GM12878 (cell line): Measurements from ENCODE around the gene DEXI. TPM values are rescaled to one million over a fixed set of nuclear protein-coding genes. Genes with fewer than 3 reads are reported as not detected.

Source experiments
- ATAC-seq: fragments of 200-7000 bp; cut with Tn5 transposase; 3 replicates; pipeline ENCODE4 v1.9.1; 2020; ENCODE audit warnings: mild to moderate bottlenecking, moderate library complexity
- BruUV-seq: library from RNA; stranded (reverse); fragments of 400-500 nt; replicated peaks from 2 replicates; lab custom pipeline; 2021; lab: Mats Ljungman, UMichigan
- CTCF ChIA-PET: fragments of 300-600 bp; sonication (Branson Sonifier 250); formaldehyde crosslinking; extraction: SDS; loops from one replicate; lab custom pipeline; 2021; ENCODE audit warnings: inconsistent platforms; lab: Yijun Ruan, JAX
- POLR2A ChIA-PET: fragments of 350-600 bp; formaldehyde crosslinking; extraction: SDS; loops from one replicate; lab custom pipeline; 2021; ENCODE audit warnings: inconsistent platforms; lab: Charles Lee
- RAD21 ChIA-PET: fragments of 300-600 bp; sonication (Branson Sonifier 250); formaldehyde crosslinking; loops from one replicate; lab custom pipeline; 2023; ENCODE audit warnings: antibody characterized with exemption; ENCODE audit not compliant: unreplicated experiment; lab: Charles Lee
- SMC1A ChIA-PET: fragments of 300-600 bp; sonication (Branson Sonifier 250); formaldehyde crosslinking; loops from one replicate; lab custom pipeline; 2023; ENCODE audit not compliant: unreplicated experiment, uncharacterized antibody; lab: Charles Lee
- DNase-seq: peaks from one replicate; pipeline ENCODE4 v3.0.0-alpha.2; 2011; ENCODE audit warnings: low read depth, low spot score
- FAIRE-seq: peaks from 3 replicates; lab custom pipeline; 2011; peaks lifted over from hg19 to GRCh38; lab: Jason Lieb, UNC
- H2AFZ ChIP-seq: 2 replicates; pipeline ENCODE4 v1.6.0; 2011; ENCODE audit warnings: low read depth, low read length, control low read depth; ENCODE audit not compliant: control insufficient read depth
- H3K27ac ChIP-seq: 2 replicates; pipeline ENCODE4 v1.5.1; 2011; ENCODE audit warnings: control low read depth; ENCODE audit not compliant: control insufficient read depth, insufficient read depth
- H3K27me3 ChIP-seq, 2 experiments: replicated peaks in 1 of 2; 2 replicates each; pipeline versions ENCODE4 v1.6.0 to v1.6.1; 2011; ENCODE audit warnings: low read length in 1 of 2; ENCODE audit not compliant: control insufficient read depth in 2 of 2, insufficient read depth in 2 of 2
- H3K36me3 ChIP-seq, 2 experiments: 2 replicates each; pipeline ENCODE4 v1.5.1; 2011; ENCODE audit warnings: low read length in 1 of 2; ENCODE audit not compliant: control insufficient read depth in 2 of 2, insufficient read depth in 2 of 2
- H3K4me1 ChIP-seq: 2 replicates; pipeline ENCODE4 v1.6.1; 2011; ENCODE audit warnings: mild to moderate bottlenecking, low read length, moderate library complexity, mixed read lengths; ENCODE audit not compliant: control insufficient read depth, insufficient read depth
- H3K4me2 ChIP-seq: 2 replicates; pipeline ENCODE4 v1.6.0; 2011; ENCODE audit warnings: control low read depth; ENCODE audit not compliant: control insufficient read depth, insufficient read depth
- H3K4me3 ChIP-seq: fragments of 200-600 bp; sonication (generic); 2 replicates; pipeline ENCODE4 v1.5.1; 2016
- H3K79me2 ChIP-seq: 2 replicates; pipeline ENCODE4 v1.6.0; 2011; ENCODE audit warnings: low read length; ENCODE audit not compliant: control insufficient read depth, insufficient read depth
- H3K9ac ChIP-seq: 2 replicates; pipeline ENCODE4 v1.8.0; 2011; ENCODE audit warnings: low read length, control low read depth, mixed read lengths; ENCODE audit not compliant: control insufficient read depth, insufficient read depth
- H3K9me3 ChIP-seq: replicated peaks from 3 replicates; pipeline ENCODE4 v1.5.1; 2011; ENCODE audit warnings: mild to moderate bottlenecking, low read length; ENCODE audit not compliant: control insufficient read depth, insufficient read depth
- H4K20me1 ChIP-seq: 2 replicates; pipeline ENCODE4 v1.6.0; 2011; ENCODE audit not compliant: control insufficient read depth, insufficient read depth
- RAD51 ChIP-seq: fragments of 450-650 bp; IDR thresholded peaks from 2 replicates; pipeline ENCODE4 v1.6.1; 2016; ENCODE audit warnings: moderate library complexity, mild to moderate bottlenecking, inconsistent platforms
- REST ChIP-seq: IDR thresholded peaks from 2 replicates; pipeline ENCODE4 v1.6.1; 2012; ENCODE audit warnings: mild to moderate bottlenecking, low read depth, low read length
- SMARCA5 ChIP-seq: fragments of 450-650 bp; IDR thresholded peaks from 2 replicates; pipeline ENCODE4 v1.6.1; 2017; ENCODE audit warnings: mild to moderate bottlenecking
- WGBS: methylation state at CpG from one replicate; pipeline ENCODE4 v1.1.6; 2016; ENCODE audit warnings: low lambda C conversion rate; ENCODE audit not compliant: insufficient replicate concordance, insufficient coverage; ENCODE audit errors: missing lambda C conversion rate; 5-methylcytosine and 5-hydroxymethylcytosine counted together
- in situ Hi-C: fragments of 300-500 bp; cut with MboI; formaldehyde crosslinking; loops from 9 replicates; pipeline ENCODE4 v1.14.3; 2018; ENCODE audit warnings: mixed read lengths
- intact Hi-C: fragments of 100-400 bp; cut with micrococcal nuclease; formaldehyde crosslinking; loops from one replicate; pipeline ENCODE4 v1.14.2; 2022; ENCODE audit not compliant: unreplicated experiment
- polyA plus RNA-seq, 11 experiments: library from polyadenylated mRNA; depleted of rRNA in 4 of 11; unstranded in 6 of 11; stranded (reverse) in 5 of 11; fragments of >200 nt; fragmentation: Nextera tagmentation in 4 of 11; fragmentation: Illumina TruSeq in 1 of 11; extraction: Ambion mirVana in 4 of 11; extraction: Trizol in 1 of 11; gene quantifications; 1 replicate in 1 of 11; 2 replicates in 10 of 11; pipeline versions ENCODE4 v1.2.1 to v1.2.3, GENCODE V29; 2011 to 2016; ENCODE audit warnings: inconsistent platforms in 2 of 11, missing spikeins in 2 of 11, low read depth in 1 of 11
- total RNA-seq, 4 experiments: library from RNA; depleted of rRNA in 3 of 4; stranded (reverse); fragments of >200 nt in 3 of 4; fragmentation: Illumina TruSeq in 1 of 4; extraction: Trizol in 1 of 4; gene quantifications; 2 replicates each; pipeline versions ENCODE4 v1.2.1 to v1.2.3, GENCODE V29; 2013 to 2021

The DEXI gene
- total and polyA plus RNA-seq, 10 of the 15 experiments (the other 5 are each of a cell fraction or from before 2014, with no cell fraction given), result 1.4 to 26.3 (median 18.4) TPM

GRCh38 chr16:10972819-10973464 lies 30.7 kb upstream of the DEXI start:
- intact Hi-C loops (loop anchor here (5.0 kb wide), 1 partner anchor 424 kb away; no protein-coding TSS in a partner anchor), in situ Hi-C loops (loop anchor here (25.0 kb wide), 1 partner anchor 689 kb away; the partner anchor contains the start of gene SNN)
- Histone ChIP-seq H3K9ac (no peak overlapping the region), H3K27ac (no peak overlapping the region), H2AFZ (no peak overlapping the region), H3K9me3 (no peaks in the 10 kb centered on the region), H3K27me3 (no peaks in the 10 kb centered on the region), H3K79me2 (no peaks in the 10 kb centered on the region), H3K4me1 (no peaks in the 10 kb centered on the region; the same call in 1 of the 2 replicates), H3K4me3 (no peak overlapping the region), H3K36me3 (peaks cover 23 to 24% of the 10 kb centered on the region in 2 experiments), H4K20me1 (no peaks in the 10 kb centered on the region), H3K4me2 (no peak overlapping the region)
- POLR2A ChIA-PET, result interaction anchor here (1.0 kb wide), 1 partner anchor 9 kb away, joined by 3 read pairs; no protein-coding TSS in a partner anchor
- no peak for ATAC-seq
- DNase-seq, result no peak
- BruUV-seq, result no TSS peak
- CTCF ChIA-PET, result interaction anchor here (0.6 to 3.5 kb wide), 10 partner anchors 9 to 423 kb away, joined by 3 to 27 read pairs (median 4); partner anchors contain the start of gene SOCS1
- RAD21 ChIA-PET, result interaction anchor here (0.6 to 4.7 kb wide), 4 partner anchors 11 to 385 kb away, joined by 3 to 37 read pairs (median 15); partner anchors contain the start of gene SOCS1
- WGBS, result 82% methylated on average over 12 of the region's 12 CpGs
- TF ChIP-seq REST, result no peak
- no peak for TF ChIP-seq RAD51
- no peak for TF ChIP-seq SMARCA5
- no peak for FAIRE-seq
- SMC1A ChIA-PET, result interaction anchor here (1.0 to 2.6 kb wide), 9 partner anchors 8 to 387 kb away, joined by 3 to 12 read pairs (median 4); partner anchors contain the start of gene SOCS1
